ENCODE measurements around the gene TOLLIP.
"Not testable (repeated sequence)": the region's sequence is repeated elsewhere in the genome, so short reads cannot be mapped to it uniquely, and the experiment has no call there.

TOLLIP gene

GRCh38 chr11:1348146-1348795 is 38.8 kb upstream of the TOLLIP start:
- DNase-seq (ENCODE audit: low read depth) = no peak
- TF ChIP-seq CTCF (conservative IDR thresholded peaks at IDR 0.05; ENCODE audit: control insufficient read depth, insufficient read depth, low read depth, low read length) = no peak

GRCh38 chr11:1347411-1347999 is 38.1 kb upstream of the TOLLIP start:
- H3K4me3 ChIP-seq (ENCODE audit: control insufficient read depth, low read depth, low read length); DNase-seq (ENCODE audit: low read depth): not testable (repeated sequence)

More at GRCh38 chr11:1348146-1348795, 38.8 kb upstream of the TOLLIP start:
- no peak overlapping the region for H3K4me3 ChIP-seq (ENCODE audit: control insufficient read depth, low read depth, low read length)

- H3K4me3 ChIP-seq (ENCODE audit: control insufficient read depth, low read depth, low read length) = no peak overlapping the region
- no peak for DNase-seq (ENCODE audit: low read depth)
- TF ChIP-seq CTCF (conservative IDR thresholded peaks at IDR 0.05; ENCODE audit: control insufficient read depth, insufficient read depth, low read depth, low read length) = no peak
These were observed 37.4 kb upstream of the TOLLIP start for GRCh38 chr11:1346669-1347390.

- DNase-seq (ENCODE audit: low read depth) = no peak
- no peak overlapping the region for H3K4me3 ChIP-seq (ENCODE audit: control insufficient read depth, low read depth, low read length)
- TF ChIP-seq CTCF (conservative IDR thresholded peaks at IDR 0.05; ENCODE audit: control insufficient read depth, insufficient read depth, low read depth, low read length) = no peak
These were observed 36.5 kb upstream of the TOLLIP start for GRCh38 chr11:1345737-1346513.

GRCh38 chr11:1344056-1344635 is 34.7 kb upstream of the TOLLIP start:
- no peak overlapping the region for H3K4me3 ChIP-seq (ENCODE audit: control insufficient read depth, low read depth, low read length)
- DNase-seq (ENCODE audit: low read depth) = no peak
- no peak for TF ChIP-seq CTCF (conservative IDR thresholded peaks at IDR 0.05; ENCODE audit: control insufficient read depth, insufficient read depth, low read depth, low read length)

- DNase-seq (ENCODE audit: low read depth) = no peak
- no peak for TF ChIP-seq CTCF (conservative IDR thresholded peaks at IDR 0.05; ENCODE audit: control insufficient read depth, insufficient read depth, low read depth, low read length)
- no peak overlapping the region for H3K4me3 ChIP-seq (ENCODE audit: control insufficient read depth, low read depth, low read length)
These were observed 34.1 kb upstream of the TOLLIP start for GRCh38 chr11:1343391-1344055.

Data from fibroblast of mammary gland (primary cell).